DMS53 treated with DMSO at 0.1 percent for 48 hours (cell line): ENCODE results near the gene ZNF831.

Experiments used
- DNase-seq: peaks from one replicate; lab custom pipeline; 2025; ENCODE audit not compliant: unreplicated experiment; lab: John Stamatoyannopoulos, UW

ZNF831 gene

DNA sequence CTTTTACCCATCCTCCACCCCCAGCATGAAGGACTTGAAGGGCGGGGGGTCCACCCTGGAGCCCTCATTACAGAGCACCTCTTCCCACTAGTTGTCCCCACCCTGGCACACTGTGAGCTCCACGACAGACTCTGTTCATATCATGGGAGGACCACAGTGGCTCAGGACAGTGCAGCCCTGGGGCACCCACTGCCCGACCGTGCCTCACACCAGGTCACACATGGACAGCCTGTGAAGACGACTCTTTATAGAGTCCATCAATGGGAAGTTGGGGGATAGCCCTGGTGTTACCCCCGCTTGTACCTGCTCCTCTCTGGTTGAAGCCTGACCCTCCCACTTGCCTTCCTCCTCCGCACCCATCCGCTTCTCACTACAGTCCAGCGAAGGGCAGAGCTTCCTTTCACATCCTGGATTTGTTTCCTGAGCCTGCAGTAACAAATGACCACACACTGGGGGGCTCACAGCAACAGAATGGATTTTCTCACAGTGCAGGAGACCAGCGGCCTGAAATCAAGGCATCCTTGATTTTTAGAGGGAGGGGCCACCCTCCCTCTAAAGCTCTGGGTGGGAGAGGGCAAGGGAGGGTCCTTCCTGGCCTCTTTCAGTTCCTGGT, 15.5 kb downstream of the ZNF831 start:
- no peak for DNase-seq

DNA sequence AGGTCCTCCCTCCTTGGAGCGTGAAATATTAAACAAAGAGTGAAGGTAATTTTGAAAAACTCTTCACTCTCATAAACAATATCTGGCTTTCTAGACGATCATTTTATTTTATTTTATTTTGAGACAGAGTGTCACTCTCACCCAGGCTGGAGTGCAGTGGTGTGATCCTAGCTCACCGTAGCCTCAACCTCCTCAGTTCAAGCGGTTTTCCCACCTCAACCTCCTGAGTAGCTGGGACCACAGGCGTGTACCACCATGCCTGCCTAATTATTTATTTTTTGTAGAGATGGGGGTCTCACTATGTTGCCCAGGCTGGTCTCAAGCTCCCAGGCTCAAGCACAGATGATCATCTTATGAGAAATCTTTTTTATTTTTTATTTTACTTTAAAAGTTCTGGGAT, 16.4 kb downstream of the ZNF831 start:
- DNase-seq = no peak

DNA sequence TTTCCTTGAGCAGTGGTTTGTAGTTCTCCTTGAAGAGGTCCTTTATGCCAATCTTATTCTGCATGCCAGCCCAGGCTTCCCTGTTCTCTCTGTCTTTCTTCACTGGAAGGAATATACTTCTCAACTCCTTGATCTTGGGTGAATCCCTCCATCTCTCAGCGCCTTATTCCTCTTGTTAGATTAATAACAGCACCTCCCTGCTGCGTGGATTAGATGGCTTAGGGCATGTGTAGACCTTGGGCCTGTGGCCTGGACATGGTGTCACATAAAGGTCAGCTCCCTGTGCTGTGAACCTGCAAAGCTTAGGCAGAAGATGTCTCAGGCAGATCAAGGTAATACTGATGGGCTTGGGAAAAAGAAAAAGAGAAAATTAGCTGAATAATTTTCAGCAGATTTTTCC, 18.3 kb downstream of the ZNF831 start:
- no peak for DNase-seq

DNA sequence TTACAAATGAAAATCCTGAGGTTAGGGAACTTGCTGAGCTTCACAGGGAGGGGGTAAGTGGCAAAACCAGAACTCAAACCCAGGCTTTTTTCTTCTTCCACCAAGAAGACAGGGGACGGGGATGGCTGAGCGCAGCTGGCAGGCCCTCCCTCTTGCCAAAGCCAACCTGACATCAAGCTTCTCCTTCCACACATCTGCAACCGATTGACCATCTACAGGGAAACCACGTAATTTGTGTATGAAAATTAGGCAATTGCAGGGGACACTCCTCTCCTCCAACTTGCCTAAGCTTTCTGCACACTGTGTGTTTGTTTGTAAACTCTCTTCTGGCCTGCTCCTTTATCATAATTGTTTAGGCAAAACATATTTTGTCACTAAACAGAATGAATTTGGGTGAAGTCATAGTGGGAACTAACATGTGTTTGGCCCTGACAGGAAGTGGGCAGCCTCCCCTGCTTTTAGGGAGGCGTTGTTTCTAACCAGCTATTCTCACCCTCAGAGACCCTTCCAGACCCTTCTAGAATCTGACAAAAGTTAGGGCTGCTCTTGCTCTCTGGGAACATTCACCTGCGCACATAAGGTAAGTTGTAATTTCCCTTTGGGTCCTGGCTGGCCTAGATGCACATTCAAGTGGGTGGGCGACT, 18.9 kb downstream of the ZNF831 start:
- no peak for DNase-seq

DNA sequence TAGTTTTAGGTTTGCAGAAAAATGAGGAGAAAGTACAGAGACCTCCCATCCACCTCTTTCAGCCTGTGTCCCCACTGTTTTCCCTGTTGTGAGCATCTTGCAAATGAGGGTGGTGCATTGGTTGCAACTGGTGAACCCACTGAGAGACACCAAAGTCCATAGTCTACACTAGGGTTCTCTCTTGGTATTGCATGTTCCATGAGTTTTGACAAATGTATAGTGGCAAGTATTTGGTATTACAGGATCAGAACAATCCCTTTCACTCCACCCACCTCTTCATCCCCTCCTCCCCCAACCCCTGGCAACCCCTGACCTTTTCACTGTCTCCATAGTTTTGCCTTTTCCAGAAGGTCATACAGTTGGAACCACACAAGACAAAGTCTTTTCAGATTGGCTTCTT, 20.1 kb downstream of the ZNF831 start:
- no peak for DNase-seq

DNA sequence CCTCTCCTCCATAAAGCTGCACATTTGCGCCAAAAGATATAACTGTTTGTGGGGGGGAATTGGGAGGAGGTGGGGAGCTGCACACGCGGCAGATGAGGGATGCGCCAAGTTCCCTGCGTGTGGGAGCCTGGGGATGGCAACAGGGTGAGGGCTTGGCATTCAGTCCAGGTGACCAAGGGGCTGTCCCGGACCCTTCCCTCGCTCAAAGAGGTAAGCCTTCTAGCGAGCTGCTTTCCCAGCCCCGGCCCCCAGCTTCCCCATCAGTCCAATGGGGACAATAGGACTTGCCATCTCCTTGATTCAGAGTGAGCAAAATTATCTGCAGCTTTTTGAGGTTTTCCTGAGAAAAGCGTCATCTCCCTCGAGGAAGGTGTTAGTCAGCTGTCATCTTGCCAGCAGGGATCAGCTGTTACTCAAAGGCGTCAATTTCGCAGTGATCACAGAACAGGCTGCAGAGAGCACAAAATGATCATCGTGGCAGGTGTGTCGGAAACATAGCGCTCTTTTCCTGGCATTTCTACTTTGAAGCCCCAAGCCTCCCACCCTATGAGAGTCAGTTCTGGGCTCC, 21.3 kb downstream of the ZNF831 start:
- DNase-seq = no peak

DNA sequence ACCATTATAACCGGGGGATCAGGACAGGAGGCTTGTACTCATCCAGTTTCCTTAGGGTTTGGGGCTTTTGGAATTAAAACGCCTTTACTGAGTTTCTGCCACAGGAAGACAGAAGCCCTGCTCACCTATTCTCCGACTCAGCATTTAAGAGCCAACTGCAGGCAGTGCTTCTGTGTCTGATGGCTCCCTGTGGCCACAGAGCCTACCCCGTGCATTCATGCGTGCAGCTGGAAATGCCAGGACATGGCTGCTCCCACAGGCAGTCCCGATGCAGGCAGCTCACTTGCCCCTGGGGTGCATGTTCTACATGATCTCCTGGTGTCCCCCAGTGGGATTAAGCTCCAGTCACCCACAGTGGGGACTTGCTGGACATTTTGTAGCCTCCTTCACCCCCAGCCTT, 22.2 kb downstream of the ZNF831 start:
- no peak for DNase-seq

DNA sequence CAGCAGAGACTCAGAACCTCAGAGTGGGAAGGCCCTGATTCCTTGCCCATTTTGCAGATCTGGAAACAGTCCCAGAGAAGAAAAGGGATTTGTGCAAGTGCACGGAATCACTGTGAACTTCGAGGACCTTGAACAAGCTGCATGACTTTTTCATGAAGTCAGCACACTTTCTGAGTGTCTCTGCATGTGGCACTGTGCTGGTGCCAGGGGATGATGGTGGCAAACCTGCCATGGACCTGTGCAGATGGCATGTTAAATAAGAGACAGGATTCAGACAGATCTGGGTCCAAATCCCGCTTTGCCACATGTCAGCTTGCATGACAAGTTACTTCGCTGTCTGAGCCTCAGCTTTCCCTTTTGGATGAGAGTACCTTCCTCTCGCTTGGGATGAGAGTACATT, 26.8 kb downstream of the ZNF831 start:
- no peak for DNase-seq

DNA sequence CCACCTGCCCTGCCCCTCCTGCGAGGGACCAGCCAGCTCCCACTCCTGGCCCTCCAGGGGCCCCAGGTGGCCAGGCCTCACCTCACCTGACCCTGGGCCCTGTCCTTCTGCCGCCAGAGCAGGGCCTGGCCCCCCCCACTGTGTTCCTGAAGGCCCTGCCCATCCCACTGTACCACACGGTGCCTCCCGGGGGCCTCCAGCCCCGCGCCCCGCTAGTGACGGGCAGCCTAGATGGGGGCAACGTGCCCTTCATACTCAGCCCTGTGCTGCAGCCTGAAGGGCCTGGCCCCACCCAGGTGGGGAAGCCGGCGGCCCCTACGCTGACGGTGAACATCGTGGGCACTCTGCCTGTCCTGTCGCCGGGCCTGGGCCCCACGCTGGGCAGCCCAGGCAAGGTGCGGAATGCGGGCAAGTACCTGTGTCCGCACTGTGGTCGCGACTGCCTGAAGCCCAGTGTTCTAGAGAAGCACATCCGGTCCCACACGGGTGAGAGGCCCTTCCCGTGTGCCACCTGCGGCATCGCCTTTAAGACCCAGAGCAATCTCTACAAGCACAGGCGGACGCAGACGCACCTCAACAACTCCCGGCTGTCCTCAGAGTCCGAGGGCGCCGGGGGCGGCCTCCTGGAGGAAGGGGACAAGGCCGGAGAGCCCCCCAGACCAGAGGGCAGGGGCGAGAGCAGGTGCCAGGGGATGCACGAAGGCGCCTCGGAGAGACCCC, 27.6 kb downstream of the ZNF831 start:
- no peak for DNase-seq

DNA sequence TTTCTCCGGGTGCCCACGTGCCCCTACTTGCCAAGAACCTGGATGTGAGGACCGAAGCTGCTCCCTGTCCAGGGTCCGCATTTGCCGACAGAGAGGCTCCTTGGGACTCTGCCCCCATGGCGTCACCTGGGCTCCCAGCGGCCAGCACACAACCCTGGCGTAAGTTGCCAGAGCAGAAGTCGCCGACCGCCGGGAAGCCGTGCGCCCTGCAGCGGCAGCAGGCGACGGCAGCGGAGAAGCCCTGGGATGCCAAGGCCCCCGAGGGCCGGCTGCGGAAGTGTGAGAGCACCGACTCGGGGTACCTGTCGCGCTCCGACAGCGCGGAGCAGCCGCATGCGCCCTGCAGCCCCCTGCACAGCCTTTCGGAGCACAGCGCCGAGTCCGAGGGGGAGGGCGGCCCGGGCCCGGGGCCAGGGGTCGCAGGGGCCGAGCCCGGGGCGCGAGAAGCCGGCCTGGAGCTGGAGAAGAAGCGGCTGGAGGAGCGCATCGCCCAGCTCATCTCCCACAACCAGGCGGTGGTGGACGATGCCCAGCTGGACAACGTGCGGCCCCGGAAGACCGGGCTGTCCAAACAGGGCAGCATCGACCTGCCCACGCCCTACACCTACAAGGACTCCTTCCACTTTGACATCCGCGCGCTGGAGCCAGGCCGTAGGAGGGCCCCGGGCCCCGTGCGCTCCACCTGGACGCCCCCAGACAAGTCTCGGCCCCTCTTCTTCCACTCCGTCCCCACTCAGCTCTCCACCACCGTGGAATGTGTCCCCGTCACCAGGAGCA, 28.3 kb downstream of the ZNF831 start:
- no peak for DNase-seq

DNA sequence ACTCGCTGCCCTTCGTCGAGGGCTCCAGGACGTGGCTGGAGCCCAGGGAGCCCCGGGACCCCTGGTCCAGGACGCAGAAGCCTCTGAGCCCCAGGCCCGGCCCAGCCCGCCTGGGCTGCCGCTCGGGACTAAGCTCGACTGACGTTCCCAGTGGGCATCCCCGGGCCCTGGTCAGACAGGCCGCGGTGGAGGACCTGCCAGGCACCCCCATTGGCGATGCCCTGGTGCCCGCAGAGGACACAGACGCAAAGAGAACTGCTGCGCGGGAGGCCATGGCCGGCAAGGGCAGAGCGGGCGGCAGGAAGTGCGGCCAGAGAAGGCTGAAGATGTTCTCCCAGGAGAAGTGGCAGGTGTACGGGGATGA, 28.9 kb downstream of the ZNF831 start:
- DNase-seq = no peak

DNA sequence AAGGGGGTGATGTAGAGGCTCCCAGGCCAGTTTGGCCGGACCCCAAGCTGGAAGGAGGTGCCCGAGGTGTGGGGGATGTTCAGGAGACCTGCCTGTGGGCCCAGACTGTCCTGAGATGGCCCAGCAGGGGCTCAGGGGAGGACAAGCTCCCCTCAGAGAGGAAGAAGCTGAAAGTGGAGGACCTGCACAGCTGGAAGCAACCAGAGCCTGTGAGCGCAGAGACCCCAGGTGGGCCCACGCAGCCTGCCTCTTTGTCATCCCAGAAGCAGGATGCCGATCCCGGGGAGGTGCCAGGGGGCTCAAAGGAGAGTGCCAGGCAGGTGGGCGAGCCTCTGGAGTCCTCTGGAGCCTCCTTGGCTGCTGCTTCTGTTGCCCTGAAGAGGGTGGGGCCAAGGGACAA, 29.7 kb downstream of the ZNF831 start:
- no peak for DNase-seq

DNA sequence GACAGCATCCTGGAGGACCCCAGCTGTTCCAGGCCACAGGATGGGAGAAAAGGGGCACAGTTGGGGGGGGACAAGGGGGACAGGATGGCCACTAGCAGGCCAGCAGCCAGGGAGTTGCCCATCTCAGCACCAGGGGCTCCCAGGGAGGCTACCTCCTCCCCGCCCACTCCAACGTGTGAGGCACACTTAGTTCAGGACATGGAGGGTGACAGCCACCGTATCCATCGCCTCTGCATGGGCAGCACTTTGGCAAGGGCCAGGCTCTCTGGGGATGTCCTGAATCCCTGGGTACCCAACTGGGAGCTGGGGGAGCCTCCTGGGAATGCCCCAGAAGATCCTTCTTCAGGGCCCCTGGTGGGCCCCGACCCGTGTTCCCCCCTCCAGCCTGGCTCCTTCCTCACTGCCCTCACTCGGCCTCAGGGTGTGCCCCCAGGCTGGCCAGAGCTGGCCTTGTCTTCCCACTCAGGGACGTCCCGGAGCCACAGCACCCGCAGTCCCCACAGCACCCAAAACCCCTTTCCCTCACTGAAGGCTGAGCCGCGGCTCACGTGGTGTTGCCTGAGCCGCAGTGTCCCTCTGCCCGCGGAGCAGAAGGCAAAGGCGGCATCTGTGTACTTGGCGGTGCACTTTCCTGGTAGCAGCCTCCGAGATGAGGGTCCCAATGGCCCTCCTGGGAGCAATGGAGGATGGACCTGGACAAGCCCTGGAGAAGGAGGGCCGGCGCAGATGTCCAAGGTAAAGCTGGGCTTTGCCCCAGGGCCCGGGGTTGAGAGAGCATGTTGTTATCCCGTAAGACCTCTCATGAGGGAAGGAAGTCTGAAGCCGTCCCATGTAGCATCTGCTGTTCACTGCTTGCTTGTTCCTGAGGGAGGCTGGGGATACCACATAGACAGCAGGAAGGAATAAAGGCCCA, 30.7 kb downstream of the ZNF831 start:
- no peak for DNase-seq

DNA sequence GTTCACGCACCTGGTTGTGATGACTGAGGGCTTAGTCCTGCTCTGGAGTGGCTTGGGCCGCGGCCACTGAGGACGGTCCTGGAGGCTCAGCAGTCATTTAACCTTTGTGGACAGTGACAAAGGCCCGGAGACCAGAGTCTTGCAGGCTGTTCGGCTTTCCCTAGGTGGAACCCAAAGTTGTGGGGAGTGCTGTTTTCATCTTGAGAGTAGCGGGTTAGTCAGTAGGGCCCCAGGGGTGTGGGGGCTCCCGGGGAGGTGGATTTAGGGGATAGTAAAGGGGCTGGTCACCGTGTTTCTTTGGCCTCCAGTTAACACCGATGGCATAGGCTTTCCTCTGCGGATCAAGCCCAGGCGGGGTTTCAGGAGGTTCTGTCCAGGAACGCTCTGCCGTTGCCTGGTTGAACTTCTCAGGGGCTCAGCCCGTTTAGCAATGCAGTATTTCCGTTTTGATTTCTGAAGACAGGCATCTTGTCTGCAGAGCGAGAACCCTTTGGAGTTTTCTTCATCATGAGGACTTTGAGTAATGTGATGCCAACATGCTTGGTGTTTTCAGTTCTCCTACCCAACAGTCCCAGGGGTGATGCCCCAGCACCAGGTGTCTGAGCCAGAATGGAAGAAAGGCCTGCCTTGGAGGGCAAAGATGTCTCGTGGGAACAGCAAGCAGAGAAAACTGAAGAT, 31.8 kb downstream of the ZNF831 start:
- no peak for DNase-seq

DNA sequence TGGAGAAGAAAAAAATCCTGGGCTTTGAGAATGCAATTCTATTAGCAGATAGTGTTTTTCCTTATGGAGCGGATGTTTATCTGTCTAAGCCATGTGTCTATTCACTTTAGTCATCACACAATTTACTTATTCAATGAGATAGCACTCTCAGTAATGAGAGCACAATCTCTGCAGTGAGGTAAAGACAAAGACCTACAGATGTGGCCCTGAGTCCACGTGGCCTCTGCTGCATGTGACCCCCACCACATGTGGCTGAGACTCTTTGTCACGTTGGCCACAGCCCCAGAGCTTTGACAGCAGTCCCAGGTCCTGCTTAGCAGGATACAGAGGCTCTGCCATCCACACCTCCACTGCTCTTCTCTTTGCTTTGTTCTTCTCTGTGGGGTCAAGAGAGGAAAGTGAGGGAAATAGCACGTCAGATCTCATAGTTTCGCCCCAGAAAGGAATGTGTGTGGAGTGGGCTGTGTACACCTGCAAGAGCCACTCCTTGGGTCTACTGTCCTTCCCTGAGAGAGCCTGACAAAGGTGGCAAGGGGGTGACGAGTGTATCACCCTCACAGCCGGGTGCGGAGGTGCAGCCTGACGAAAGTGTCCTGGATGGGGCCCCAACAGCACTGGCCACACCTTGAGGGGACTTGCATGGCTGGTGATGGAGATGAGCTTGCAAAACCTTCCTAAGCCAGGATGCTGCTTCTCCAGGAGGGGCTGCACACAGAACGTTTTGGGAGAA, 40.7 kb downstream of the ZNF831 start:
- DNase-seq = no peak

DNA sequence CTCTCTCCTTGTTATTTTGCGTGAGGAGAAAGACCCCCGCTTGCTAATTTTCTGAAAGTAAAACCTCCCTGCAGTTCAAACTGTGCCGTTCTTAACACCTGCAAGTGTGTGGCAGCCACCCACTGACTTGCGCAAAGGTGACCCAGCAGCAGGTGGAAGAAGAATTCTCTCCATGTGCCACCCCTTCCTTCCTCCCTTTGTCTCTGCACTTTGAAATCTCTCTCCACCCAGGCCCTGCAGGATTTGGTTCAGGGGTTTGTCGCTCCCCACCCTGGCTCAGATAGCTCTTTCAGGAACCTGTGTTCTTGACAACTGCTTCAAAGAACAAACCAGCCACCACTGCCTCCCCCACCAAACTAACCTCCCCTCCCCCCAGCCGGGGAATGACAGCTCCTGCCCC, 41.4 kb downstream of the ZNF831 start:
- no peak for DNase-seq

DNA sequence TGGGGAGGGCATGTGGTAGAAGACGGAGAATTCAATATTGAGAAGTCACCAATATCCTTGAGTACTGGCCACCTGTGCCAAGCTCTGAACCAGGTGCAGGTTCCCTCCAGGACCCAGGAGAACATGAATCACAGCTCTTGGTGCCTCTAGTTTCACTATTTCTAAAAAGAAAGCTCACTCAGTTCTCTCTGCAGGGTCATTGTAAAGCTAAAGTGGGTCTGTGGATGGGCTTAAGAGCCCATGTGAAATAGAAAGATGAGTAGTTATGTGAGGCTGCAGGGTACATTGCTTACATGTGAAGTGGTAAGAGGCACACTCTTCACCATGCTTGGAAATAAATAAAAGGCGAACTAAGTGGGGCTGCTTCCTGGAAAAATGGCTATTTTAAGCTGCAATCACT, 43.6 kb downstream of the ZNF831 start:
- DNase-seq = no peak

DNA sequence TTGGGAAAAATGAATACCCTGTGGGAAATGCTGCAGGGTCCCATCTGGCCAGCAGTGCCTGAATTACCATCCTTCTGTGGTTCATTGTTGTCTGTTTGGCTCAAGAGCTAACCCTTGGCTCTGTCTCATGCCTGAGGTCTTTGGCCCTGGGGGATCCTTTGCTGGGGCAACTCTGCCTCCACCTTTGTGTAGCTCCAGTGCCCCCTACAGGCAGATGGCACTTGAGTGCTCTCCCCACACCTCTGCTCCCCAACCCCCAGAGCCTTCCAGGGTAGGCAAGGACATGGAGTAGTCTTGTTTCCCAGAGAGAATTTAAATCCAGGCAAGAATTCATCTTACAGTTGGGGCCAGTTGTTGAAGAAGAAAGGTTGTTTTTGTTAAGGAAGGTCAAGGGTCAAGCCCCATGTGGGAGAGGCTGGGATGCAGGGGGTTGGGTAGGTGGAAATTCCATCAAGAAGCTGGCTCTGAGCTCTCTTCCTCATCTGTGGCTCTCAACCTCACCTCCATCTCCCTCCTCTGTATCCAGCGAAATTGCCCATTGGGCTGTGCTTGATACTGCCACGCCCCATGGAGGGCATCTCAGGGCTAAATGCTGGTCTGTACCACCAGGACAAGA, 44.2 kb downstream of the ZNF831 start:
- no peak for DNase-seq

DNA sequence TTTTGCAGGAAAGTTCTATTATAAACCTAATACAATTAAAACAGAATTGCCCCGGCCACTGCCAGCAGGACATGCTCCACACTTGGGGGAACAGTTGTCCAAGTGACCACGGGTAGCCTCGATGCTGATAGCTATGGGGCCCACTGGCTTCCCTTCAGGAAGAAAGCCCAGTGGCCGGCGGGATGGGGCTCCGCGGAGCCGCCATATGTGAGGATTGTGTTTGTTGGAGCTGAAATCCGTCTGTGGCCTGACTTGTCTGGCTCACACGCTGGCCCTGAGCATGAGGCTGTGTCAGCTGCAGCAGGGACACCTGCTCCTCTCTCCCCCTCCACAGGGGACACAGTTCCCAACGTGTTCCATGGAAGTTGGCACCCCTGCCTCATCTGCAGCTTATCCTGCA, 46.6 kb downstream of the ZNF831 start:
- DNase-seq = no peak
